Peyer's patch (tissue), 4 donors: ENCODE results near the gene ADM5.

Experiments used
- POLR2A ChIP-seq, 2 donors: fragments of 450-650 bp; IDR thresholded peaks; one replicate each; pipeline ENCODE4 v1.5.1; 2017; ENCODE audit warnings: antibody characterized with exemption in 2 of 2, mild to moderate bottlenecking in 2 of 2, moderate library complexity in 2 of 2
- TF ChIP-seq, protein P1 (sequence below), 6 experiments: fragments of 450-650 bp in 4 of 6; fragments of 200-600 bp in 2 of 6; sonication (generic) in 1 of 6; IDR thresholded peaks; one replicate each; pipeline ENCODE4 v1.5.1; 2017 to 2019; ENCODE audit warnings: antibody characterized with exemption in 6 of 6, mild to moderate bottlenecking in 3 of 6, moderate library complexity in 1 of 6

DNA sequence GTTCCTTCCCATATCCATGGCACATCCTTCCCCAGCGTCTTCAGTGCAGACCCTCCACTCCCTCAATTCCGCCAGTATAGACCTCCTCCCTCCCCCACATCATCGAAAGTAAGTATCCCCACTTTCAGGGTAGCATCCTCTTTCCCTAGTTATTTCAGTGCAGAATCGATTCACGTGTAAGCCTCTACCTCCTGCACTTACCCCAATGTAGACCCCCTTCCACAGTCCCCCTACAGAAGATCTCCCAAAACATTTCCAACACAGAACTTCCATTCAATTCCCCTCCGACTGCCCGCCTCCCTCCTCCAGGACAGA is 24.4 kb upstream of the ADM5 start:
- TF ChIP-seq, protein P1, sequence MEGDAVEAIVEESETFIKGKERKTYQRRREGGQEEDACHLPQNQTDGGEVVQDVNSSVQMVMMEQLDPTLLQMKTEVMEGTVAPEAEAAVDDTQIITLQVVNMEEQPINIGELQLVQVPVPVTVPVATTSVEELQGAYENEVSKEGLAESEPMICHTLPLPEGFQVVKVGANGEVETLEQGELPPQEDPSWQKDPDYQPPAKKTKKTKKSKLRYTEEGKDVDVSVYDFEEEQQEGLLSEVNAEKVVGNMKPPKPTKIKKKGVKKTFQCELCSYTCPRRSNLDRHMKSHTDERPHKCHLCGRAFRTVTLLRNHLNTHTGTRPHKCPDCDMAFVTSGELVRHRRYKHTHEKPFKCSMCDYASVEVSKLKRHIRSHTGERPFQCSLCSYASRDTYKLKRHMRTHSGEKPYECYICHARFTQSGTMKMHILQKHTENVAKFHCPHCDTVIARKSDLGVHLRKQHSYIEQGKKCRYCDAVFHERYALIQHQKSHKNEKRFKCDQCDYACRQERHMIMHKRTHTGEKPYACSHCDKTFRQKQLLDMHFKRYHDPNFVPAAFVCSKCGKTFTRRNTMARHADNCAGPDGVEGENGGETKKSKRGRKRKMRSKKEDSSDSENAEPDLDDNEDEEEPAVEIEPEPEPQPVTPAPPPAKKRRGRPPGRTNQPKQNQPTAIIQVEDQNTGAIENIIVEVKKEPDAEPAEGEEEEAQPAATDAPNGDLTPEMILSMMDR (IDR thresholded peaks at IDR 0.05), result no peak
- TF ChIP-seq POLR2A (IDR thresholded peaks at IDR 0.05), result no peak
